Measurements from ENCODE around the gene AKAP1. TPM values are rescaled to one million over a fixed set of nuclear protein-coding genes. Genes with fewer than 3 reads are reported as not detected.
"Not testable (repeated sequence)": the region's sequence is repeated elsewhere in the genome, so short reads cannot be mapped to it uniquely, and the experiment has no call there.

The AKAP1 gene
- total RNA-seq, 1 donor from 2014 or later = 214 TPM

DNA sequence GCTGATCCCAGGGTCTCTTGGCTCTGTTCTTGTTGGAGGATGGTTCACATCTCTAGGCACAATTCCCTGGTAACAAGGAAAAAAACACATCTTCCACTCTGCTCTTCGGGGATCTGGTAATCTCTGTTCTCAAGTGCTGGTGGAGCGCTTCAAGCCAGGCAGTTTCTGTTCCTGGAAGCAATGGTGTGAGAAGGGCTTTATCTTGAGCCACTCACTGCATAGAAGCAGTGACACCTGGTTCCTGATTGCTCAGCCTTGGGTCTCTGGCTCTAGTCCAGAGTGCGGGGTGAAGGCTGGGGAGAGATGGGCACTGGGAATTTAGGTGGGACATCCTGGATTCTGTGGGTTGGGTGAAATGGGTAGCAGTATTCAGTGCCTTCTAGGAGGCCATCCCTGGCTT, 14.1 kb downstream of the AKAP1 start:
- Histone ChIP-seq H3K36me3 (no peaks in the 10 kb centered on the region), H3K27me3 (ENCODE audit: low read depth) (no peaks in the 10 kb centered on the region), H3K4me1 (peaks cover 99% of the 10 kb centered on the region), H3K27ac (replicated peaks) (peak overlapping the region; percentile 94), H3K4me3 (no peak overlapping the region), H3K9me3 (replicated peaks) (no peaks in the 10 kb centered on the region)
- TF ChIP-seq, protein P1, sequence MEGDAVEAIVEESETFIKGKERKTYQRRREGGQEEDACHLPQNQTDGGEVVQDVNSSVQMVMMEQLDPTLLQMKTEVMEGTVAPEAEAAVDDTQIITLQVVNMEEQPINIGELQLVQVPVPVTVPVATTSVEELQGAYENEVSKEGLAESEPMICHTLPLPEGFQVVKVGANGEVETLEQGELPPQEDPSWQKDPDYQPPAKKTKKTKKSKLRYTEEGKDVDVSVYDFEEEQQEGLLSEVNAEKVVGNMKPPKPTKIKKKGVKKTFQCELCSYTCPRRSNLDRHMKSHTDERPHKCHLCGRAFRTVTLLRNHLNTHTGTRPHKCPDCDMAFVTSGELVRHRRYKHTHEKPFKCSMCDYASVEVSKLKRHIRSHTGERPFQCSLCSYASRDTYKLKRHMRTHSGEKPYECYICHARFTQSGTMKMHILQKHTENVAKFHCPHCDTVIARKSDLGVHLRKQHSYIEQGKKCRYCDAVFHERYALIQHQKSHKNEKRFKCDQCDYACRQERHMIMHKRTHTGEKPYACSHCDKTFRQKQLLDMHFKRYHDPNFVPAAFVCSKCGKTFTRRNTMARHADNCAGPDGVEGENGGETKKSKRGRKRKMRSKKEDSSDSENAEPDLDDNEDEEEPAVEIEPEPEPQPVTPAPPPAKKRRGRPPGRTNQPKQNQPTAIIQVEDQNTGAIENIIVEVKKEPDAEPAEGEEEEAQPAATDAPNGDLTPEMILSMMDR (IDR thresholded peaks at IDR 0.05; ENCODE audit: borderline replicate concordance) = no peak
- no peak for DNase-seq
- intact Hi-C loops (cut with micrococcal nuclease) = no loop called here

DNA sequence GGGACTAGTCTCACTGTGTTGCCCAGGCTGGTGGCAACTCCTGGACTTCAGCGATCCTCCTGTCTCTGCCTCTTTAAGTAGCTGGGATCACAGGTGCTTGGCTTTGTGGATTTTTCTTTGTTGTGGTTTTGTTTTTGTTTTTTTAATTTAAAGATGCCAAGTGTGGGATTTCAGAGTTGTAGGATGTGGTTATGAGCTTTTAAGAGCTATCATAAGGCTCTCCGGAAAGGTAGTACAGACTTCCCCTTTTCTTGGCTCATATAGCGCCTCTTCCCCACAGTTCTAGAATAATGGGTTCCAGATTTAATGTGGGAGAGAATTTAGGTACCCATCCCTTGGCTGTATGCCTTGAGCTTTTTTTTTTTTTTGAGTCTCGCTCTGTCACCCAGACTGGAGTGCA, 17.1 kb downstream of the AKAP1 start:
- Histone ChIP-seq H3K27me3 (ENCODE audit: low read depth) (no peaks in the 10 kb centered on the region), H3K9me3 (replicated peaks) (no peaks in the 10 kb centered on the region), H3K36me3 (peaks cover 6% of the 10 kb centered on the region), H3K4me3 (no peak overlapping the region), H3K27ac (replicated peaks) (peak overlapping the region; percentile 55), H3K4me1 (peaks cover 99% of the 10 kb centered on the region)
- TF ChIP-seq, protein P1 (IDR thresholded peaks at IDR 0.05; ENCODE audit: borderline replicate concordance) = no peak
- intact Hi-C loops (cut with micrococcal nuclease) = no loop called here
- no peak for DNase-seq

DNA sequence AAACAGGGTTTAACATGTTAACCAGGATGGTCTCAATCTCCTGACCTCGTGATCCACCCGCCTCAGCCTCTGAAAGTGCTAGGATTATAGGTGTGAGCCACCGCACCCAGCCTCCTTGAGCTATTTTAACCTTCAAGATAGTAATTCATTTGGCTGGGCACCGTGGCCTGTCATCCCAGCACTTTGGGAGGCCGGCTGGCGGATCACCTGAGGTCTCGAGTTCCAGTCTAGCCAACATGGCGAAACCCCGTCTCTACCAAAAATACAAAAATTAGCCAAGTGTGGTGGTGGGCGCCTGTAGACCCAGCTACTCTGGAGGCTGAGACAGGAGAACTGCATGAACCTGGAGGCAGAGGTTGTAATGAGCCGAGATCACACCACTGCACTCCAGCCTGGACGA, 17.6 kb downstream of the AKAP1 start:
- DNase-seq; H3K27me3 ChIP-seq (ENCODE audit: low read depth); H3K9me3 ChIP-seq (replicated peaks); intact Hi-C loops (cut with micrococcal nuclease); H3K36me3 ChIP-seq; H3K4me3 ChIP-seq: not testable (repeated sequence)
- peaks cover 99% of the 10 kb centered on the region for H3K4me1 ChIP-seq
- H3K27ac ChIP-seq (replicated peaks) = peak overlapping the region; percentile 55

DNA sequence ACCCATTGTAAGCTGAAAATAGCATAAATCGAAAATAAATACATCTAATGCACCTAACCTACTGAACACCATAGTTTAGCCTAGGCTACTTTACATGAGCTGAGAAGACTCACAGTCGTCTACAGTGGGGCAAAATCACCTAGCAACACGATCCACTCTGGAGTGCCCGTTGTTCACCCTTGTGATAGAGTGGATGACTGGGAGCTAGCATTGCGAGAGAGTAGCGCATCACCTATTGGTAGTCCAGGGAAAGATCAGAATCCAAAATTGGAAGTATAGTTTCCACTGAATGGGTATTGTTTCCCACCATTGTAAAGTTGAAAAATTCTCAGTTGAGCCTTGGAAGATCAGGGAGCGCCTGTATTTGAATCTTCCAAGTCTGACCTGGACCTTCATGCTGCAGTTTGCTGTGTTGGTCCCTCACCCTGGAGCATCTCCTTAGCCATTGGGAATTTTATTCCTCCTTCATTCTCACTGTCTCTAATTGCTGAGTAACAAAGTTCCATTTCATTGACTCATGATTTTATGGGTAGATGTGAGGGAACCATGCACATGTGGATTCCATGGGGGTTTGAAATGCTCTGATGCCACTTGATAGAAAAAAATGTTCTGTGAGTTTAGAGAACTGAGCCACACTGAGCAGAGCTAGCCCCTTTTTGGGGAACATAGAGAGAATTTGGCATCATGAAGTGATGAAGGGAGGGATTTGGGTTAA, 19.6 kb downstream of the AKAP1 start:
- intact Hi-C loops (cut with micrococcal nuclease) = no loop called here
- peaks cover 99% of the 10 kb centered on the region for H3K4me1 ChIP-seq
- H3K27ac ChIP-seq (replicated peaks) = peak overlapping the region; percentile 95
- H3K27me3 ChIP-seq (ENCODE audit: low read depth) = no peaks in the 10 kb centered on the region
- no peaks in the 10 kb centered on the region for H3K9me3 ChIP-seq (replicated peaks)
- H3K4me3 ChIP-seq = no peak overlapping the region
- no peak for DNase-seq
- TF ChIP-seq, protein P1 (IDR thresholded peaks at IDR 0.05; ENCODE audit: borderline replicate concordance) = no peak
- peaks cover 8% of the 10 kb centered on the region for H3K36me3 ChIP-seq

DNA sequence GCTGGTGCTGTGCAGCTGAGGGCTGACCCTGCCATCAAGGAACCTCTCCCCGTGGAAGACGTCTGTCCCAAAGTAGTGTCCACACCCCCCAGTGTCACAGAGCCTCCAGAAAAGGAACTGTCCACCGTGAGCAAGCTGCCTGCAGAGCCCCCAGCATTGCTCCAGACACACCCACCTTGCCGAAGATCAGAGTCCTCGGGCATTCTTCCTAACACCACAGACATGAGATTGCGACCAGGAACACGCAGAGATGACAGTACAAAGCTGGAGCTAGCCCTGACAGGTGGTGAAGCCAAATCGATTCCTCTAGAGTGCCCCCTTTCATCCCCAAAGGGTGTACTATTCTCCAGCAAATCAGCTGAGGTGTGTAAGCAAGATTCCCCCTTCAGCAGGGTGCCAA, 20.5 kb downstream of the AKAP1 start:
- Histone ChIP-seq H3K9me3 (replicated peaks) (no peaks in the 10 kb centered on the region), H3K36me3 (peaks cover 8% of the 10 kb centered on the region), H3K27ac (replicated peaks) (peak overlapping the region; percentile 95), H3K4me3 (no peak overlapping the region), H3K27me3 (ENCODE audit: low read depth) (no peaks in the 10 kb centered on the region), H3K4me1 (peaks cover 99% of the 10 kb centered on the region)
- TF ChIP-seq, protein P1 (IDR thresholded peaks at IDR 0.05; ENCODE audit: borderline replicate concordance) = no peak
- intact Hi-C loops (cut with micrococcal nuclease) = no loop called here
- no peak for DNase-seq

DNA sequence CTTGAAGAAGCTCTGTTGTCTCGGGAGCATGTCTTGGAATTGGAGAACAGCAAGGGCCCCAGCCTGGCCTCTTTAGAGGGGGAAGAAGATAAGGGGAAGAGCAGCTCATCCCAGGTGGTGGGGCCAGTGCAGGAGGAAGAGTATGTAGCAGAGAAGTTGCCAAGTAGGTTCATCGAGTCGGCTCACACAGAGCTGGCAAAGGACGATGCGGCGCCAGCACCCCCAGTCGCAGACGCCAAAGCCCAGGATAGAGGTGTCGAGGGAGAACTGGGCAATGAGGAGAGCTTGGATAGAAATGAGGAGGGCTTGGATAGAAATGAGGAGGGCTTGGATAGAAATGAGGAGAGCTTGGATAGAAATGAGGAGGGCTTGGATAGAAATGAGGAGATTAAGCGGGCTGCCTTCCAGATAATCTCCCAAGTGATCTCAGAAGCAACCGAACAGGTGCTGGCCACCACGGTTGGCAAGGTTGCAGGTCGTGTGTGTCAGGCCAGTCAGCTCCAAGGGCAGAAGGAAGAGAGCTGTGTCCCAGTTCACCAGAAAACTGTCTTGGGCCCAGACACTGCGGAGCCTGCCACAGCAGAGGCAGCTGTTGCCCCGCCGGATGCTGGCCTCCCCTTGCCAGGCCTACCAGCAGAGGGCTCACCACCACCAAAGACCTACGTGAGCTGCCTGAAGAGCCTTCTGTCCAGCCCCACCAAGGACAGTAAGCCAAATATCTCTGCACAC, 21.2 kb downstream of the AKAP1 start:
- intact Hi-C loops (cut with micrococcal nuclease) = no loop called here
- TF ChIP-seq, protein P1 (IDR thresholded peaks at IDR 0.05; ENCODE audit: borderline replicate concordance) = peak; percentile 59
- H3K27me3 ChIP-seq (ENCODE audit: low read depth) = no peaks in the 10 kb centered on the region
- peaks cover 99% of the 10 kb centered on the region for H3K4me1 ChIP-seq
- no peak overlapping the region for H3K4me3 ChIP-seq
- DNase-seq = peak; percentile 41
- H3K36me3 ChIP-seq = peaks cover 8% of the 10 kb centered on the region
- H3K27ac ChIP-seq (replicated peaks) = peak overlapping the region; percentile 95
- H3K9me3 ChIP-seq (replicated peaks) = no peaks in the 10 kb centered on the region

Data from left ventricle myocardium inferior (tissue), 1 donor.